ENCODE data around the gene BCL2L13. TPM values are rescaled to one million over a fixed set of nuclear protein-coding genes. Genes with fewer than 3 reads are reported as not detected.

BCL2L13 gene, protein sequence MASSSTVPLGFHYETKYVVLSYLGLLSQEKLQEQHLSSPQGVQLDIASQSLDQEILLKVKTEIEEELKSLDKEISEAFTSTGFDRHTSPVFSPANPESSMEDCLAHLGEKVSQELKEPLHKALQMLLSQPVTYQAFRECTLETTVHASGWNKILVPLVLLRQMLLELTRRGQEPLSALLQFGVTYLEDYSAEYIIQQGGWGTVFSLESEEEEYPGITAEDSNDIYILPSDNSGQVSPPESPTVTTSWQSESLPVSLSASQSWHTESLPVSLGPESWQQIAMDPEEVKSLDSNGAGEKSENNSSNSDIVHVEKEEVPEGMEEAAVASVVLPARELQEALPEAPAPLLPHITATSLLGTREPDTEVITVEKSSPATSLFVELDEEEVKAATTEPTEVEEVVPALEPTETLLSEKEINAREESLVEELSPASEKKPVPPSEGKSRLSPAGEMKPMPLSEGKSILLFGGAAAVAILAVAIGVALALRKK
- 34.3 TPM for total RNA-seq

DNA sequence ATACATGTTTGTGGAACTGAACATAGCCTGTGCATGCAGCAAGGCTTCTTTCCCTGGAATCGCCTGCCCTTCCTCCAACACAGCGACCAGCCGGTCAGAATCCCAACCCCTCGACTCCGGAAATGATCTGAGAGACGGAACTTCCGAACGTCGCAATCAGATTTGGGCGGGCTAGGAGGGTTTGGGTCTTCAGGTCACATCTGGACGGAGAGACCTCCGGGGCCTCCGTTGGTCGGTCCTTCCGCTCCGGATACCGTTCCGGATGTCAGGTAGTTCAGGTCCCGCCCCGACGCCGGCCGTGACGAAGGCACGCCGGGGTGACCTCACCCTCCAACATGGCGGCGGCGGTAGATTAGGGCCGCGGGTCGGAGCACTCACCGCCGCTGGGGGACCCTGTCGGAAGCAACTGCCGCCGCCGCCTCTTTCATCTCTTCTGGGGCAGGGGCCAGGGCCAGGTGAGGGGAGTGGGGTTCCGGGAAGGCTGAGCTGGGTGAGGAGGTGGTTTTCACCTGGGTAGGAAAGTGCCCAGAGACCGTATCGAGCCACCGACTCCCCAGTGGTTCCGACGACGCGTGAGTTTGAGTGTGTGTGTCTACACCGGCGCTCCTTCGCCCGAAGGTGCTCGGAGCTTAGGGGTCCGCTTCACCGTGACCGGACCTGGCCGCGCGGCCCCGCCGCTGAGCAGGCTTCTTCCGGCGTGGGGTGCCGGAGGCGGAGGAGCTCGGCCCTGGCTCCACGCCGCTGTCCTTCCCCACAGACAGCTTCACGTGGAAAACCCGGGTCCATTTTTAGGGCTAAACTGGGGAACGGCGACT, at the start of gene BCL2L13:
Gene BCL2L13, plus strand, starts transcription at position 326 of the 815 bp plus-strand sequence. CDS start 16,955 bp downstream, outside the sequence.
- peak; percentile 94 for ATAC-seq
- peak; percentile 93 for DNase-seq (ENCODE audit: low spot score)

GRCh38 chr22:17589810-17590375, 48.7 kb upstream of the BCL2L13 start:
- ATAC-seq (no peak), DNase-seq (ENCODE audit: low spot score) (no peak)

- DNase-seq (ENCODE audit: low spot score) (no peak), ATAC-seq (no peak)
Observed at GRCh38 chr22:17590586-17590985, 48.0 kb upstream of the BCL2L13 start.

DNA sequence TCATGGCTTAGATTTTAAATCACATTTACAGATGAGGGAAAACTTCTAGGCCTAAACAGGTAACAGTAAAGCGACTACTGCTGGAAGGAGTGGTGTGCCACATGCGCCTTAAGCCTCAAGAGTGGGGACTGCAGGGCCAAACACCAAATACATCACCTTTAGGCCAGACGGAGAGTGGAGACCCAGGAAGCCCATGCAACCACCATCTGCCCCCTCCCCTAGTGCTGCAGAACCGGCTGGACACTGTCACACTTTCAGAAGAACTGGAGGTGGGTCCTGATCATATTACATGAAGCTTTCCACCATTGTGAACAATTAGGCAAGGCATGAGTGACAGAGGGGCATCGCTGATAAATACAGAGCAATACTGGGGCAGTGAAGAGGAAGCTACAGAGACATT, 46.4 kb upstream of the BCL2L13 start:
- ATAC-seq (peak; percentile 22), DNase-seq (ENCODE audit: low spot score) (no peak)

- ATAC-seq: no peak
- DNase-seq (ENCODE audit: low spot score): no peak
Observed at GRCh38 chr22:17596226-17596625, 42.3 kb upstream of the BCL2L13 start.

DNA sequence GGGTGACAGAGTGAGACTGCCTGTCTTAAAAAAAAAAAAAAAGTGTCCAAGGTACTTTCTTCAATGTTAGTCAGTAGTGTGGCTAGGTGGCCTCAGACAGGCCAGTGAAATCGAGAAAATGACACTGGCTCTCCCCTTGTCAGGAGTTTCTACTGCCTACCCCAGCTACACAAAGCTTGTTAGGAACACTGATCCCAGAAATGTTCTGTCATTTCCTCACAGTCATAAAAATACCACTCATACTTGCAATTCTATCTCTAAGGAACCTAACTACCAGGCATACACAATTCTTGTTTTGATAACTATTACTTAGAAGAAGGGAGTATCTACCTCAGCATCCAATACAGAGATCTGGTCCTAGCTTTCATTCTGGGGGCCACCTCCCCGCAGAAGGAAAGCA, 41.3 kb upstream of the BCL2L13 start:
- no peak for DNase-seq (ENCODE audit: low spot score)

DNA sequence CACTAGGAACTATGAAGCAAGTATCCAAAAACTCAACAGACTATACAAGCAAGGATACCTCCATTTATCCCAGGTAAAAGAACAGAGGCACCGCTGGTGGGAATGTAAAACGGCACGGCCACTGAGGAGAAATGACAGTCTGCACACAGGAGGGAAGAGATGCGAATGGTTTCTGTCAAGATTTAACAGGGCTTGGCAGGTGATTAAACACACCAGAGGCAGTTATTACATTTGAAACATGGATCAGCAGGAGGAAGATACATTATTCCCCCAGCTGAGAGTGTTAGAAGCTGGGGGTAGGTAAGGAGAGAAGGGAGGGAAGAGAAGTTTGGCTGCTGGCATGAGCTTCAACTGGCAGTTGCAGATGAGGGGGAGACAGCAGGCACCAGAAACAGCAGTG, 40.2 kb upstream of the BCL2L13 start:
- DNase-seq (ENCODE audit: low spot score) (no peak), ATAC-seq (no peak)

More for the DNA sequence above, 41.3 kb upstream of the BCL2L13 start:
- no peak for ATAC-seq

- ATAC-seq (no peak), DNase-seq (ENCODE audit: low spot score) (peak; percentile 15)
Observed at GRCh38 chr22:17601031-17601430, 37.5 kb upstream of the BCL2L13 start.

DNA sequence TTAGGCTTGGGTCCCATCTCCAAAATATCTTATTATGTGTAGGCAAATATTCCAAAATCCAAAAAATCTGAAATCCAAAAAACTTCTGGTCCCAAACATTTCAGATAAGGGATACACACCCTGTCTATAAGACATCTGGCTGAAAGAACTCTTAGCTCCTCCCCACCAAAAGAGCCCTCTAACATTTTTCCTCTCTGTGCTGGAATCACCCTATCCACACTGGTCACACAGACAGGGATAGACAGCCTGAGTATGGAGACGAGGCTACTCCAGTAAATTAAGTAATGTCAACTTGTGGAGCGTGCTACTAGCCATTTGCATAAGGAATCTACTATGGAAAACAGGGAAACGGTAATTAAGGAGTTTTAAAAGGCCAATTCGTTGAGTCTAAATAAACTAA, 34.9 kb upstream of the BCL2L13 start:
- ATAC-seq: no peak
- no peak for DNase-seq (ENCODE audit: low spot score)

GRCh38 chr22:17606496-17606895, 32.1 kb upstream of the BCL2L13 start:
- ATAC-seq: no peak
- DNase-seq (ENCODE audit: low spot score): peak; percentile 8

DNA sequence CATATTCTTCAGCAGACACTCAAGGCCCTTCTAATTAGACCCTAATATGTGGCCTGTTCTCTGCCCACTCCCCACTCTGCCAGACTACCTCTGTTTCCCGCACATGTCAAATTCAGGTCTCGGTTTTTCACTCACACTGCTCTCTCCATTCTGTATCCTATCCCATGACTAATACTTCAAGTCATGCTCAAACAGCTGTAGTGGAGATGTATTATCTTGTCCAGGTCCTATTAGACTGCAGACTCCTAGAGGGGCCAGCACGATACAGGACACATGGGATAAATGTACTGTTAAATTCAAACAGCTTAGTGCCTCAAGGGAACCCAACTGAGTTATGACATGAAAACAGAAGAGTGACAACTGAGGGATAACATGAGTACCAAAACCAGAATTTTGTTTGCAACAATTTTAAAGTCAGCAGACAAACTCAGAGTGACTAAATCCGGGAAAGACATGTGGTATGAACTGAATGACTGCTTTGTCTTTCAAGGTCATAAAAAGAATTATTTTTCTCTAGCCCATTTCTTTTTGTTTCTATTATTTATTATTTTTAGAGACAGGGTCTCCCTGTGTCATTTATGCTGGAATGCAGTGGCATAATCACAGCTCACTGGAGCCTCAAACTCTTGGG, 30.6 kb upstream of the BCL2L13 start:
- no peak for ATAC-seq
- DNase-seq (ENCODE audit: low spot score): peak; percentile 2

DNA sequence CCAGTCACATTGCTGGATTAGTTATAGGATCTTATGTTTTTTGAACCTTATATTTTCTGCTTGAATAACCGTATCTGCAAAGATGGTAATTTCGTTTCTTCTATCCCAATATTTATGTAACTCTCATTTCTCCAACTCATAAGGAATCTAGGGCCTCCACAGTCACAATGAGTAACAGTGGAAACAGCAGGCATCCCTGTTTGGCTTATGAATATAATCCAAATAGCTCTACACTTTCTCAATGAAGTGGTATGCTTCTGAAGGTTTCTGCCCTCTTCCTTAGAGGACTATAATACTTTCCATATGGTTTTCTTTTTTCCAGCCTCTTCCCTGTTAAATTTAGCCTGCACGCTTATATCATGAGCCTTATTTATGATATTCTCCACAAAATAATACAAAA, 26.5 kb upstream of the BCL2L13 start:
- ATAC-seq (no peak), DNase-seq (ENCODE audit: low spot score) (no peak)

DNA sequence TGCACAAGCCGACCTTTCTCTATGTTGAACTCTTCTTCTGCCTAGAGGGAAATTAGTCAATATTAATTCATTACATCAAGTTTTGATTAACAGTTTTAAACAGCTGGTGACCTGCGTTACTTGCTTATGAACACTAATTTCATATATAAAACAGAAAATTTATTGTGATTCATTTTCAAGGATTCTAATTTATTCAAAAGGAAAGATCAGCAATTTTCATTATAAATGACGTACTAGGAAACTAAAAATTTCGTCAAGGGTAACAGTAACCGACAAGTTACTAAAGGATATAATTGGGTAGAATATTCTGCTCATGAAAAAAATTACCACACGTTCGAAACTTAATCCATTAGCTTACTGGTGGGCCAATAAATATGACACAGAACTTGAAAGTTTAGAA, 25.3 kb upstream of the BCL2L13 start:
- DNase-seq (ENCODE audit: low spot score): no peak
- no peak for ATAC-seq

DNA sequence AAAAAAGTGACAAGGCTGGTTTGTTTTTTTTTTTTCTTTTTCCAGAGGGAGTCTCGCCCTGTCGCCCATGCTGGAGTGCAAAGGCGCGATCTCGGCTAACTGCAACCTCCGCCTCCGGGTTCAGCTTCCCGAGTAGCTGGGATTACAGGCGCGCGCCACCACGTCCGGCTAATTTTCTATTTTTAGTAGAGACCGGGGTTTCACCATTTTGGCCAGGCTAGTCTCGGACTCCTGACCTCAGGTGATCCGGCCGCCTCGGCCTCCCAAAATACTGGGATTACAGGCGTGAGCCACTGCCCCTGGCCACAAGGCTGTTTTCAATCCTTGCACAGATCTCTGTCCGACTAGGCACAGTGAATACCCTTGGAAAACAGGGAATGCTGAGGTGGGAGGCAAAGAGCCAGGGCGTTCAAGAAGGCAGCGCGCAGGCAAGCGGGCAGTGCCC, 10.6 kb upstream of the BCL2L13 start:
- ATAC-seq (peak; percentile 6), DNase-seq (ENCODE audit: low spot score) (no peak)

DNA sequence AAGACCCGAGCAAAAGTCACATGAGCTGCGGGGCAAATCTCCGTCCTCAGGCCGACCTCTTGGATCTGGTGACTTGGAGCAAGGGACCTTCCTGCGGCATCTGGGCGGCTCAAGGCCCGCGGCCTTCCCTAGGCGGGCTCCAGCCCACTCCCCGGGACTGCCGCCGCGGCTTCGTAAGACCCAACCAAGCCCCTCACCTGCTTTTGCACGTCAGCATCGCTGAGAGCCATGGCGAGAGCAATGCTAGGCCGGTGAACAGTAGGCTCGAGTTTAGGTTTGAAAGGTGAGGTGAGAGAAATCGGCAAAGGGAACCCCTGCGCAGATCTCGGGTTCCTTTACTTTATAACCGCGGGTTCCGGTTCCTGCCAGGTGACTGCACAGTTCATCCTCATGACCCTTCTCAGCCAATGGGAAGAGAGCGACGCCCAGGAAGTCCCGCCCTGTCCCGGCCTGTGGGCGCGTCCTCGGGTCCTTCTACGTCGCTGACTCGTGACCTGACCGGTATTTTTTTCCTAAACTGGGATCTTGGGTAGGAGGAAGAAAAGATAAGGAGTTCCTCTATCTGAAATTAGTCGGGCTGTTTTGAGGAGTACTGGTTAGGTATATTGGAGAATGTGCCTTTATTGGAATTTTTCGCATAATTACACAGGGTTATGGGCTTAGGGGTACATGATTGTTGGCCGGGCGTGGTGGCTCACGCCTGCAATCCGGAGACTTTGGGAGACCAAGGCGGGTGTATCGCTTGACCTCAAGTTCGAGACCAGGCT, 10.0 kb upstream of the BCL2L13 start, which contains the start of gene ATP6V1E1:
Gene ATP6V1E1, minus strand, starts transcription at position 344 of the 767 bp plus-strand sequence. Its CDS starts 114 bp downstream, at position 230.
- peak; percentile 98 for DNase-seq (ENCODE audit: low spot score)
- peak; percentile 99 for ATAC-seq

- DNase-seq (ENCODE audit: low spot score) (no peak), ATAC-seq (no peak)
Observed at GRCh38 chr22:17629173-17629489, 9.4 kb upstream of the BCL2L13 start.

GRCh38 chr22:17629641-17630040, 8.9 kb upstream of the BCL2L13 start:
- ATAC-seq: no peak
- DNase-seq (ENCODE audit: low spot score): no peak

- ATAC-seq (no peak), DNase-seq (ENCODE audit: low spot score) (no peak)
Observed at GRCh38 chr22:17631076-17631565, 7.4 kb upstream of the BCL2L13 start.

- DNase-seq (ENCODE audit: low spot score) (no peak), ATAC-seq (peak; percentile 22)
Observed at GRCh38 chr22:17633217-17633997, 5.2 kb upstream of the BCL2L13 start.
